Right lobe of liver (tissue), 6 donors: Measurements from ENCODE around the gene LGI4. TPM values are rescaled to one million over a fixed set of nuclear protein-coding genes. Genes with fewer than 3 reads are reported as not detected.
A peak's percentile ranks its signal among the peaks of the same experiment; 100 is the strongest.
"Not testable (repeated sequence)": the region's sequence is repeated elsewhere in the genome, so short reads cannot be mapped to it uniquely, and the experiment has no call there.

Source experiments
- ATAC-seq, 4 donors: fragments of 200-7000 bp; cut with Tn5 transposase; one replicate each; pipeline ENCODE4 v1.9.1; 2020; ENCODE audit warnings: mild to moderate bottlenecking in 4 of 4, moderate library complexity in 4 of 4
- DNase-seq, 3 donors: peaks; one replicate each; pipeline ENCODE4 v3.0.0-alpha.2; 2020
- H3K27ac ChIP-seq, 3 donors: fragments of 200-600 bp; one replicate each; pipeline ENCODE4 v1.8.0; 2022
- H3K27me3 ChIP-seq, 2 donors: fragments of 200-600 bp; one replicate each; pipeline ENCODE4 v1.8.0; 2022
- H3K36me3 ChIP-seq, 4 donors: fragments of 200-600 bp; sonication (generic) in 1 of 4; one replicate each; pipeline versions ENCODE4 v1.5.1 to v1.8.0; 2017 to 2022; ENCODE audit warnings: control low read depth in 1 of 4
- H3K4me1 ChIP-seq, 4 donors: fragments of 200-600 bp; sonication (generic) in 1 of 4; one replicate each; pipeline versions ENCODE4 v1.5.1 to v1.8.0; 2017 to 2022; ENCODE audit warnings: control low read depth in 1 of 4
- H3K4me3 ChIP-seq, 3 donors: fragments of 200-600 bp; one replicate each; pipeline ENCODE4 v1.8.0; 2022
- H3K9me3 ChIP-seq, 4 donors: fragments of 200-600 bp; sonication (generic) in 1 of 4; one replicate each; pipeline versions ENCODE4 v1.5.1 to v1.8.0; 2017 to 2022; ENCODE audit warnings: control low read depth in 1 of 4
- POLR2A ChIP-seq: fragments of 450-650 bp; IDR thresholded peaks from one replicate; pipeline ENCODE4 v1.6.1; 2017; ENCODE audit warnings: antibody characterized with exemption, mild to moderate bottlenecking
- WGBS: methylation state at CpG from one replicate; pipeline ENCODE4 v1.1.6; 2018; ENCODE audit warnings: low coverage, low lambda C conversion rate; ENCODE audit not compliant: insufficient coverage; ENCODE audit errors: missing lambda C conversion rate; 5-methylcytosine and 5-hydroxymethylcytosine counted together
- intact Hi-C, 2 donors: fragments of 100-400 bp; cut with DNase I; formaldehyde crosslinking; loops; one replicate each; pipeline versions ENCODE4 v1.11.2 to v1.14.1; 2022
- total RNA-seq, 6 experiments: library from RNA; depleted of rRNA in 2 of 6; stranded (reverse); fragments of >200 nt in 2 of 6; fragmentation: NEBNext Ultra II Directional in 3 of 6; extraction: Animal tissue kit (Norgen Biotek cat#: 25700) in 3 of 6; gene quantifications; one replicate each; pipeline versions ENCODE4 v1.1.0 to v1.2.4, GENCODE V29; 2016 to 2023
- TF ChIP-seq, protein P1 (sequence below), 4 donors: fragments of 200-600 bp in 3 of 4; fragments of 450-650 bp in 1 of 4; IDR thresholded peaks; one replicate each; pipeline versions ENCODE4 v1.5.1 to v1.8.0; 2016 to 2022; ENCODE audit warnings: antibody characterized with exemption in 4 of 4, mild to moderate bottlenecking in 2 of 4
- donor health status: DM: no; HTN: yes; CAD: no.
- donor health status: DM: no; HTN: no; CAD: no.
- donor health status: DM: no; HTN: no; CAD: no.
- donor health status: DM: no; HTN: yes; CAD: no.
- donor health status: DM: no; HTN: yes; CAD: no.

Gene LGI4
- total RNA-seq, 6 experiments from 2014 or later = 0.99 to 2.0 (median 1.5) TPM

GRCh38 chr19:35154525-35155406 is 19.9 kb upstream of the LGI4 start, which contains the start of gene FXYD5:
TSS of gene FXYD5 (plus strand) at chr19:35154735. CDS start at chr19:35155551, 816 bp downstream.
- no peaks in the 10 kb centered on the region for H3K36me3 ChIP-seq
- peak within 1 kb of the TSS; percentile 26 to 68 (median 51) for H3K27ac ChIP-seq
- intact Hi-C loops = no loop called here
- H3K4me1 ChIP-seq = peaks cover 0 to 10% (median 0%) of the 10 kb centered on the region in 4 donors
- TF ChIP-seq POLR2A = peak; percentile 19
- TF ChIP-seq, protein P1, sequence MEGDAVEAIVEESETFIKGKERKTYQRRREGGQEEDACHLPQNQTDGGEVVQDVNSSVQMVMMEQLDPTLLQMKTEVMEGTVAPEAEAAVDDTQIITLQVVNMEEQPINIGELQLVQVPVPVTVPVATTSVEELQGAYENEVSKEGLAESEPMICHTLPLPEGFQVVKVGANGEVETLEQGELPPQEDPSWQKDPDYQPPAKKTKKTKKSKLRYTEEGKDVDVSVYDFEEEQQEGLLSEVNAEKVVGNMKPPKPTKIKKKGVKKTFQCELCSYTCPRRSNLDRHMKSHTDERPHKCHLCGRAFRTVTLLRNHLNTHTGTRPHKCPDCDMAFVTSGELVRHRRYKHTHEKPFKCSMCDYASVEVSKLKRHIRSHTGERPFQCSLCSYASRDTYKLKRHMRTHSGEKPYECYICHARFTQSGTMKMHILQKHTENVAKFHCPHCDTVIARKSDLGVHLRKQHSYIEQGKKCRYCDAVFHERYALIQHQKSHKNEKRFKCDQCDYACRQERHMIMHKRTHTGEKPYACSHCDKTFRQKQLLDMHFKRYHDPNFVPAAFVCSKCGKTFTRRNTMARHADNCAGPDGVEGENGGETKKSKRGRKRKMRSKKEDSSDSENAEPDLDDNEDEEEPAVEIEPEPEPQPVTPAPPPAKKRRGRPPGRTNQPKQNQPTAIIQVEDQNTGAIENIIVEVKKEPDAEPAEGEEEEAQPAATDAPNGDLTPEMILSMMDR (IDR thresholded peaks at IDR 0.05) = no peak
- peak within 1 kb of the TSS; percentile 42 to 52 (median 48) for H3K4me3 ChIP-seq
- H3K27me3 ChIP-seq = peaks cover 0 to 6% of the 10 kb centered on the region in 2 donors
- H3K9me3 ChIP-seq = no peaks in the 10 kb centered on the region
- peak; percentile 64 to 75 (median 72) for DNase-seq
- 10% methylated on average over 46 of the region's 49 CpGs for WGBS
- ATAC-seq = peak; percentile 80 to 87 (median 82)

- peaks cover 0 to 6% of the 10 kb centered on the region in 2 donors for H3K27me3 ChIP-seq
- no peaks in the 10 kb centered on the region for H3K9me3 ChIP-seq
- DNase-seq = peak in 1 of 3 donors; percentile 53
- peak overlapping the region; percentile 42 to 52 (median 48) for H3K4me3 ChIP-seq
- no peak for TF ChIP-seq POLR2A
- TF ChIP-seq, protein P1 (IDR thresholded peaks at IDR 0.05) = peak; percentile 33 to 45 (median 38)
- peak overlapping the region in 2 of 3 donors; percentile 51 to 68 for H3K27ac ChIP-seq
- peak; percentile 33 to 56 (median 42) for ATAC-seq
- H3K36me3 ChIP-seq = no peaks in the 10 kb centered on the region
- intact Hi-C loops = no loop called here
- WGBS = 2% methylated on average over 12 of the region's 36 CpGs
- peaks cover 0 to 7% (median 0%) of the 10 kb centered on the region in 4 donors for H3K4me1 ChIP-seq
These were observed 19.1 kb upstream of the LGI4 start for GRCh38 chr19:35153701-35154524.

- 60% methylated on average over 8 of the region's 10 CpGs for WGBS
- H3K27me3 ChIP-seq, DNase-seq, H3K4me3 ChIP-seq, H3K36me3 ChIP-seq, H3K4me1 ChIP-seq, intact Hi-C loops, H3K27ac ChIP-seq, ATAC-seq, H3K9me3 ChIP-seq: not testable (repeated sequence)
These were observed 18.3 kb upstream of the LGI4 start for GRCh38 chr19:35153129-35153522.

DNA sequence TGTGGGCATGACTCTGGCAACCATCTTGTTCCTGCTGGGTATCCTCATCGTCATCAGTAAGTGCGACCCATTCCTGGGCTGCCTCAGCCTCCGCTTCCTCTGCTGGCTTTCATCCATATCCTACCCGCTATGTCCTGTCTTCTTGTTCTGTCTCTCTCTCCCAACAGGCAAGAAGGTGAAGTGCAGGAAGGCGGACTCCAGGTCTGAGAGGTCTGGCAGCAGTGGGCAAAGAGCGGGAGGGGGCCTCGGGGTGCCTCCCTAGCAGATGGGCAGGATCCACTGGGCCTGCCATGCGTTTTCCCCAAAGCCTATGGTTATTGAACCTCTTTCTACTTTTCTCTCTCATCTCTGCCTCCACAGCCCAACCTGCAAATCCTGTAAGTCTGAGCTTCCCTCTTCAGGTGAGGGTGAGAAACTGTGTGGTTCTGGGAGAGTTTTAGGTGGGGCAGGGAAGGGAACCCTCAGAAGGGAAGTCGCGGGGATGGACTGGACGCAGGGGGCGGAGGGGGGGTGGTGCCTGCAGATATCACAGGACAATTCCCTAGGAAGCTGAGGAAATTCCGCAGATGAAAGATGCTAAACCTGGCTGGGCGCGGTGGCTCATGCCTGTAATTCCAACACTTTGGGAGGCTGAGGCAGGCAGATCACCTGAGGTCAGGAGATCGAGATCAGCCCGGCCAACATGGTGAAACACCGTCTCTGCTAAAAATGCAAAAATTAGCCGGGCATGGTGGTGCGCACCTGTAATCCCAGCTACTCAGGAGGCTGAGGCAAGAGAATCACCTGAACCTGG is 16.6 kb upstream of the LGI4 start:
- intact Hi-C loops = no loop called here
- H3K27me3 ChIP-seq = peaks cover 0 to 6% of the 10 kb centered on the region in 2 donors
- peaks cover 0 to 7% (median 0%) of the 10 kb centered on the region in 4 donors for H3K4me1 ChIP-seq
- ATAC-seq (no peak), DNase-seq (no peak)
- no peaks in the 10 kb centered on the region for H3K9me3 ChIP-seq
- no peak overlapping the region for H3K27ac ChIP-seq
- WGBS = 78% methylated on average over 14 of the region's 20 CpGs
- H3K4me3 ChIP-seq = no peak overlapping the region
- TF ChIP-seq POLR2A = no peak
- TF ChIP-seq, protein P1 (IDR thresholded peaks at IDR 0.05) = no peak
- H3K36me3 ChIP-seq = no peaks in the 10 kb centered on the region
